HG02798 (cell line): ENCODE data around the gene PRKD1.
"Not testable (repeated sequence)": the region's sequence is repeated elsewhere in the genome, so short reads cannot be mapped to it uniquely, and the experiment has no call there.

Source experiments
- ATAC-seq: cut with Tn5 transposase; IDR thresholded peaks from one replicate; pipeline ENCODE4 v1.9.1; 2021; ENCODE audit warnings: mild to moderate bottlenecking; ENCODE audit not compliant: unreplicated experiment, poor library complexity

Gene PRKD1

DNA sequence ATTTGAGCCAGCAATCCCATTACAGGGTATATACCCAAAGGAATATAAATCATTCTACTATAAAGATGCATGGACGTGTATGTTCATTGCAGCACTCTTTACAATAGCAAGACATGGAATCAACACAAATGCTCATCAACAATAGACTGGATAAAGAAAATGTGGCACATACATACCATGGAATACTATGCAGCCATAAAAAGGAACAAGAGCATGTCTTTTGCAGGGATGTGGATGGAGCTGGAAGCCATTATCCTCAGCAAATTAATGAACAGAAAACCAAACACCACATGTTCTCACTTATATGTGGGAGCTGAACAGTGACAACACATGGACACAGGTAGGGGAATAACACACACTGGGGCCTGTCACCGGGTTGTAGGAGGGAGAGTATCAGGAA, 238.1 kb downstream of the PRKD1 start:
- ATAC-seq = not testable (repeated sequence)

DNA sequence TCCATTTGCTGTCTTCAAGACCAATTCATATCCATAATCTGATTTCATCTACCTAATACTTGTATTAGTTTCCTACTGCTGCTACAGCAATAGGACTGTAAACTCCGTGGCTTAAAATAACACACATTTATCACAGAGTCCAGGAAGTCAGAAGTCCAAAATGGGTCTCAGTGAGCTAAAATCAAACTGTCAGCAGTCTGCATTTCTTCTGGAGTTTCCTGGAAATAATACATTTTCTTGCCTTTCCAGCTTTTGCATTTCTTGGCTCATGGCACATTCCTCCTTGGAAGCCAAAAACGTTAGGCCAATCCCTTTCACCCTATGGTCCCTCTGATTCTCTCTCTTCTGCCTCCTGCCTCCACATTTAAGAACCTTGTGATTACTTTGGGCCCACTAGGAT, 239.8 kb downstream of the PRKD1 start:
- no peak for ATAC-seq

DNA sequence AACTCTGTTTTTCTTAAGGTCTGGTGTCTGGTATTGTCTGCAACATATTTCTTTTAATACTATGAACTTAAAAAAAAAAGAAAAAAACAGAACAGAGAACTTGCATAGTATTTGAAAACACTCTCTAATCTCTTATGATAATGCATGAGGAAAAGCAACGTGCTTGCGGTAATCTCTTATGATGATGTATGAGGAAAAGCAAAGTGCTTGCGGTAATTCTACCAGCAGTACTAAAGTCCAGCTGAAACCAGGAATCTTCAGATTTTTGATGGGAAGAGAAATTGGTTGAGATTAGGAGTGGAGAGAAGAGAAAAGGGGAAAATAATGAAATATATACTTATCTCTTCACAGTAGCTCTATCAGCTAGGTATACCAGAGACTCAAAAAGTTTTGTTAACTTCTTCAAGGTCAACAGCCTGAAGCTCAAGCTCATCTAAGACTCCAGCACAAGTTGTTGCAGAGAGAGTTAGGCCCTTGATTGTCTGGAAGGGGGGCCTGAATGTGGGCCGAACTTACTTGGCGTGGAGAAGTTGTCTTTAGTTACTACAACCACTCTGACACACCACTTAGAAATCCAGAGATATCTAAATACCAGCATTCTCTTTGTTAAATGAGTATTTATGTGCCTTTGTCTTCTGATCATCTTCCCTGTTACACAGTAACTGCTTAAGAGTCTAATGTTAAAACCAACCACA, 240.4 kb downstream of the PRKD1 start:
- no peak for ATAC-seq

DNA sequence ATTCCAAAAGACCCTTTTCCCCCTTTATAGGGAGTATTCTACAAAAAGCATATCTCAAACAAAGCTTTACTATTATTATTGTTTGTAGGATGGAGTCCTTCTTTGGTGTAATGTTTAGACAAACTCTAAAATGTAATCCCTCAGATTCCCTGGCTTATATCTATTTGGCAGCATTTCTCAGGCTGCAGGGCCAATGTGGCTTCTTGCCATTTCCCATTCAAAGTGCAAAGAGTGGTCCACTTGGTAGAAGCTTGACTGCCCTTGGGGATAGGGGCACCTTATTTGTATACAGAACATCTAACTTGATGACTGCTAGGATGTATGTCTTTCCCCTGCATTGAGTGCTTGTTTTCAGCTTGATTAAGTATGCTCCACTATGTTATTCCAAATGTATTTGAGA, 242.7 kb downstream of the PRKD1 start:
- no peak for ATAC-seq

DNA sequence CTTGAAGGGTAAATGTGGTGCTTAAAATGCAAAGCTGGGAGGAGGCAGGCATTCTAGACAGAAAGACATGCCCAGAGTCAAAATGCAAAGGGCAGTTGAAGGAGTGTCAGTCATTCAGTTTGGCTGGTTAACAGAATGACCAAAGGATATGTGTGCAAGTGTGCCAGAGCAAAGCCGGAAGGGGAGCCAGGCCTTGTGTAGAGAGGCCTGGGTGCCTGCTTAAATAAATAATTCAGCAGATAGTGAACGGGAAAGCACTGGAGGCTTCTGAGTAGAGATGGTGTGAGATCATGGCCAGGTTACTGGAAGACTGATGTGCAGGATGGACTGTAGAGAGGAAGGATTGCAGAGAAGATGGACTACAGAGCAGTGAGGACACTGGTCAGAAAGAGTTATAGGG, 244.9 kb downstream of the PRKD1 start:
- no peak for ATAC-seq

DNA sequence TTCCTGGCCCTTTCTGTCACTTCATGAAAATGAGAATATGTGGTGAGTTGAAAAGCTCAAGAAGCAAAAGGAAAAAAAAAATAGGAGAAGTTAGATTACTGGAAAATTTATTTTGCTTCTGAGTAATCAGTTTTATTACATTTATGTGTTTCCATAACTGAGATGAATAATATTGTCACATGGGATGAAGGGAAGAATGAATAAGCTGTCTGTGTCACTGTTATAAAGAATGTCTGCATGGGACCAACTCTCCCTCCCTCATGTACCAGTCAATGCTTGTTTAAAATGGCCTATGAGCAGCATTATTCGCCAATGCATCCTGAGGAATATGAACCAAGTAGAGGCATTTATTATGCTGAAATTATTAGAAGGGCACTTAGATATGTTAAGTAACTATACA, 246.3 kb downstream of the PRKD1 start:
- no peak for ATAC-seq

DNA sequence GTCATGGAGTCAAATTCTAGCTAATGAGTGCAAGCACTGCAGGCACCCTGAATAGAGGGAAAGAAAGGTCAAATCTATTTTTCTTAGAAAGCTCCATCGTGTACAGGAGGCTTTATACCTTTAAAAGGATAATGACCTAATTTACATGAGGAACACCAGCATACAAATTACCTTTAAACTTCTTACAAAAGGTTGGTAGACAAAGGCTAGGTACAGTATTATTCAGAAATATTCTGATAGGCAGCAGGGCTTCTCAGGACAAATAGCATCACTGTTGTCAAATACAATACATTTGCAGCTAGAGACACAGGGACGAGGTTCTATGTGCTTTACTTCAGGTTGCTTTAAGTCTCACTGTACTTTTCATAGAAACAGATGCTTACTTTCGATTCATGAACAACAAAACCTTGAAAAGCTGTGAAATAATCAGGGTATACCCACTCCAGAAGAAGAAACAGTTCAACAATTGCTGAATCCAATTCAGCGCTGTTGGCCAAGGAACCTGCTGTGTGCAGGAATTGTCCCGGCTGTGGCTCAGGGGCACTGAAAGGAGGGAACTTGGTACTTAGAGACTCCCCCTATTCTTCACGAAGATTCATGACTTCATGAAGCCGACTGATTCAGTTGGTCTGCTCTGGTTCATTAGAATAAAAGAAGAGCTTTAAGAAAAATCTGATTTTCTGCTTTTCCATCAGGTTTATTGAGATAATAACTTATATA, 252.9 kb downstream of the PRKD1 start:
- no peak for ATAC-seq

DNA sequence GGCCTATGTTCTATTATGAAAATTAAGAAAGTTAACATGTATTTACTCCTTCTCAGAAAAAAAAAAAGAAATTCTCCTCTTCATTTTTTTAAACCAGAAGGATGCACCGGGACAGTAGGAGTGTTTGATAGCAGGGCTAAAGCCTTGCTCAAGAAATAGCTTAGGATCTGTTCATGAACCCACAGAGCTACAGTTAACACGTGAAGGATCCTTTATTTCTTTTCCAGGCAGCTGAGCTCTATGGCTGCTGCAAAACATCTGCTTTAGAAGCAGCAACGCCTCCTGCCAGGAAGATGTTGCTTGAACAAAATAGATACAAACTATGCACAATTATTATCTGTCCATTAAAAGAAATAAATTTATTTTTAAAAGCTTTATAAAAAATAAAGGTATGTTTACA, 254.8 kb downstream of the PRKD1 start:
- no peak for ATAC-seq

DNA sequence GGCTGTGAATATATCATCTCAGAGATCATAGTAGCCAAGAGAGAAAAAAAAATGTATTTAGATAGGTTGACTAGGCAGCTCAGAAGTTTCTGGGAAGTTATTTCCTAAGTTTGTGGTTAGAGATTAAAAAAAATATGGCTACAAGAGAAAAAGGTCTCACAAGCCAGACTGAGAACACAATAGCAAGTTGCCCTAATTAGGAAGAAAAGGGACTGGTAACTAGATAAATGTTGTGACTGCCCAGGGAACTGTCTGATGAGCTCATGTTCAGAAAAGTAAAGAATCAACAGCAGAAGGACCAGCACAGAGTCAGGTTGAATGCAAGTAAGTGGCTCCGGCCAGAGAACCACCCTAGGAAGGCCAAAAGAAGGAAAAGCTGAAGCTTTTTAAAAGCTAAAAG, 256.6 kb downstream of the PRKD1 start:
- no peak for ATAC-seq

DNA sequence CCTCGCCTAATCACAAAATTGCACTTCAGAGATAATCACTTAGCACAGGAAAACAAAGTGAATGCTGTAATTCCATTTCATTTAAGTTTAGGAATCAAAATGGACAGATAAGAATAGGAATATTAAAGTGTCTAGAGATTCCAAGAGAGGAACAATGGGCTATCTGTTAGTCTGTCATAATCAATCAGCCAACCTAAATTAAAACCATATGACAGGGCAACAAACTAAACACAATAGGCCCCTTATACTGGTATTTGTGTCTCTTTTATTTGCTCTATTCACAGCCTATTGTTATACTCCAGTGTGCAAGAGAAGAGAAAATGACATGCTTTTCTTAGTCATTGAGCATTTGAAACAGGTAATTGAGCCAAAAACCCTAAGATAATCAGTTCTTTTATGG, 259.4 kb downstream of the PRKD1 start:
- no peak for ATAC-seq

DNA sequence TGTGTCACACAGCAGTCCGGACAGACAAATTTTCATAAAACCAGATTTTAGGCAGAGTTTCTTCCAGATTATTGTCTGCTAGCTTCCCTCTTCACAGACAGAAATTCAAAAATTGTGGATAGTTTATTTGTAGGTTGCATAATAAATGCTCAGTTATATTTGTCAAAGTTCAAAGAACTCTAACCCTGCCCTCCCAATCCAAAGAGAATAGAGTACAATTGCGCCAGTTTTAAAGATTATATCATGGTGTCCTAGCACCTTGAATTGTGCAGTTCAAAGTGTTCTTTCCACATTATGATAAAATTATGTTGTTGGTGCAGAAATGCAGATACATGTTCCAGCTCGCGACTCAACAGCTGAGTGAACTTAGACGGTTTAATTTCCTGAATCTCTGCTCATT, 263.1 kb downstream of the PRKD1 start:
- no peak for ATAC-seq

DNA sequence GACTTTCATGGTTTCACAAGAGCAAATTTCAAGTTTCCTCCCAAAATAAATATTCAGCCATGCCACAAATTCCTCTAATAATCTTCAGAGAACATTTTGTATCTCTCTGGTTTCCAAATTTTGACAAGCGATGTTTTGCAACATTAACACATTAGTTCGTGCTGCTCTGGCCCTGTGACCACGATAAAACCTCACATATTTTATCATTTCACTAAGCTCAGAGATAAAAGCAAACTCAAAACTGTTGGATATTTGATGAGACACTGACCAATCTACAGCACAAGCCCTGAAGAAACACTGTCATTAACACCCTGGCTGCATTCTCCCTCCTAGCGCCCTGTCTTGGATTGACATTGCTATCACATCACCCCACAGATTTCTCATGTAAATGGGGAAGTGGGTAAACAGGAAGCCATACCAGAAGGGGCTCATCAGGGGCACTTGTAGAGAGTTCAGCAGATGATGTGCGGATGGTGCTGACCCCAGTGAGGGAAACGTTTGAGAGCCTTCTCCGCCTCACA, 264.3 kb downstream of the PRKD1 start:
- ATAC-seq = no peak

DNA sequence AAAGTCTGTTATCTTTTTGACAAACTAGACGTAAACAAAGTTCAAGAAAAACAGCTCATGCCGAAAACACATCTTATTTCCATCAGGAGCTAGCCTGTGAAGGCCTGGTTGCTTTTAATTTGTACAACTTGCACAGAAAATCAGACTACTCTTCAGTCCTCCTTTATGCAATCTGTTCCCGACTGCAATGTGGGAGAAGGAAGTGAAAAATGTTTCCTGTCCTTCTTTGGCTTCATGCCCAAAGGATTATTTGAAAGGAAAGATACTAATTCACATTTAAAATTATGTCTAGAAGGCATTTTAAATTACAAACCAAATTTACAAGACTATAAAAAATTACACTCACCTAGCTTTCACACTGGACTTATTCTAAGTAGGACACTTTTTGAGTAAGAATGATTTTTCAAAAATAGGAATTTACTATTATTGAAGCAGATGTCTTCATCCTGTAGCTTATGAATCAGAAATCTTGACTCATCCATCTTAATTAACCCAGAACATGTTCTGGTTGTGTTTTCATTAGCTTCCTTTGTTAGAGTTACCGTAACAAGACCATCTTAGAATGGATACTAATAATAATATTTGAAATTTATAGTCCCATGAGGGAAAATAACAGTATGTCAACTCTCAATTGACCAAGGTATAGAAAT, 272.6 kb downstream of the PRKD1 start:
- no peak for ATAC-seq

DNA sequence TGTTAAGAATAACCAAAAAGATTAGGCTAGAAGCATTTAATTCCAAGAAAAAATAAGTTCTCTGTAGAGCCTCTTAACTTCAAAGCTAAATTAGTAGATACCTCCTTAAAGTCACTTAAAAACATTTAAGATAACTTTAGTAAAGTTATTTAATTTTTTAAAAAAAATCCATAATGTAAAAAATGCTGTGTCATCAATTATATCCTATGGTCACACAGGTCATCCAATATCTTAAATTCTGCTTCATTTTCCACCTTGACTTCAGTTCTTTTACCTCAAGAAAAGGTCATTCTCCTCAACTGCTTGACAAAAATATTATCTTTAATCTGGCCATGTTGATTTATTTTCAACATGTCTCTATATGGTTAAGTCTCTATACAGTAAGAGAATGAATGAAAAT, 274.3 kb downstream of the PRKD1 start:
- ATAC-seq = no peak

DNA sequence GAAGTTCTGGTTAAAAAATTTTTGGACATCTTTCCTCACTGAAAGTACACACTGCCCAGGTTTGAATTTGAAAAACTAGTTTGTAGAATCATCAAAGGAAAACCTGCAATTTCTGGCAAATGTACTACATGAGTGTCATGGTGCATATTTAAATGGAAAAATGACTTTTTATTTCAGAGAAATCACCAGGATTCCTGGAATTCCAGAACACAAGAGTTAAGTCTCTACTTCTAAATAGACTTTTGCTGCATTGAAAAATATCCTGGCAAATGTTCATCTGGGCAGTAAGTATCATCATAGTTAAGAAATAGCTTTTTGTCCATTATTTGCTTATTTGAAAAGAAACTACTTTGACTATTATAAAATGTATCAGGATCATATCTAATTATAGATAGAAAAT, 275.1 kb downstream of the PRKD1 start:
- no peak for ATAC-seq

DNA sequence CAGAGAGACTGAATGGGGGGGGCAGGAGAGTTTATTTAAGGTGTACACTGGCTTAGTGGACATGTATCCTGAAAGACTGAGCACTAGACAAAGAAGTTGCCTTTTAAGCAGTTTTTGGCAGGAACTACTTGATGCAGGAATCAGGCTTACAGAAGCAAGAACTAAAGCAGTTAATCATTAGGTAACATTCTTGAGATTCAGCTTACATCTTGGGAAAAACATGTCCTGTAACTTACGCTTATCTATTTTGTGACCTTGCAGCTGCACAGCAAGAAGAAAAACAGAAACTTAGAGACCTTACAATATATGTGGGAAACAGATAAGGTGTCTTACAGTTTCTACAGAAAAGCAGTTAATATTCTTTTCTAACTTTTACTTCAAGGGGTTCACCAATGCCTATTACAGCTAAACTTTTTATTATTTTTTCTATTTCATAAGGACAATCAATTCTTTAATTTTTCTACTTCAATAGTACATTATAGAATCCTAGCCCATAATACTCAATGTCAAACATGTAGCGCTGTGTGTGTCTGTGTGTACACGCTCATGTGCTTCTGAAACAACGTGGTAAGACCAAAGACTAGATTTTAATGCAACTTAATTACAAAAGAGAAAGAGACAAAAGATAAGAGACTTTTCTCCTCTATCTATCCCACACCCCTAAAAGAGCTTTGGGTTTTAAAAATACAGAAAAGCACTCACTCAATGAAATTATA, 276.9 kb downstream of the PRKD1 start:
- no peak for ATAC-seq

DNA sequence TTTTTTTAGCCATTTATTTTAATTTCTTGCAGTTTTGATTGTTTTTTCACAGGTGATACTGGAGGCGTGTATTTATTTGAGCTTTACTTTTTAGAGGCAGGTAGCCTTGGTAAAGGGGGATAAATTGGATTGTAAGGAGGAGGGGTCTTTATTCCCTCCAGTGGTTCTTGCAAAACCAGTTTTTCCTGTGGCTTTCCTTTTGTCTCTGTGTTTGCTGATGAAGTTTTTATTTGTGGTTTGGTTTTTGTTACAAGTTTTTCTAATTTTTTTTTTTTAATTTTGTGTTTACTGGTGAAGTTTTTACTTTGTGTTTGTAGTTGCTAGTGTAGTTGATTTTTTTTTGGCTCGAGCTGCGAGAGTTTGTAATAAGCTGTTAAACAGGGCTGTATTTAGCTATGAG, 278.5 kb downstream of the PRKD1 start:
- ATAC-seq = no peak

DNA sequence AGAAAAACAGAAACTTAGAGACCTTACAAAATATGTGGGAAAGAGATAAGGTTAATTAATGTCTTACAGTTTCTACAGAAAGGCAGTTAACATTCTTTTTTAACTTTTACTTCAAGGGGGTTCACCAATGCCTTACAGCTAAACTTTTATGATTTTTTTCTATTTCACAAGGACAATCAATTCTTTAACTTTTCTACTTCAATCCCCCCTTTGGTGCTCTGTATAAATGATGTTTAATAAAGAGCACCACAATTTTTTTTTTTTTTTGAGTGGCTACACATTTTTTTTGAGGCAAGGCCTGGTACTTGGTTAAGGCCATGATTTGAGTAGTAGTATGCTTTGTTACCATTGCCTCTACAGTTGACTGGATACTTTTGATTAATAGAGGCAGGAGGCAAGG, 279.6 kb downstream of the PRKD1 start:
- ATAC-seq = no peak

DNA sequence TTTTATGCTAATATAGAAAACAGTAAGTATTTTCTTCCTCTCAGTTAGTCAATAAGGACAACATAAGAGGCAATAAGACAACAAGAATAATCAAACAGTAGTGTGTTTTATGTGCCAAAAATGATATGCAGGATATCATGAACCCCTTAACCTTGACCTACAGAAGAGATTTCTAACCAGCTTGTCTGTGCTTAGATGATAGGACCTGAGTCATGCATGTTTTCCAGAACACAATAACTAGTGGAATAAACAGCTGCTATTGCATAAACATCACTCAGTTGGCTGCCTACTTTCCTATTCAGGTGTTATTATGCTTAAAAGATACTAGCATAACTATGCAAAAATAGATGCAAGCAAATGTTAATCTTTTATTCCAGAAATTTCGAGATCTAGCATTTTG, 282.5 kb downstream of the PRKD1 start:
- no peak for ATAC-seq

DNA sequence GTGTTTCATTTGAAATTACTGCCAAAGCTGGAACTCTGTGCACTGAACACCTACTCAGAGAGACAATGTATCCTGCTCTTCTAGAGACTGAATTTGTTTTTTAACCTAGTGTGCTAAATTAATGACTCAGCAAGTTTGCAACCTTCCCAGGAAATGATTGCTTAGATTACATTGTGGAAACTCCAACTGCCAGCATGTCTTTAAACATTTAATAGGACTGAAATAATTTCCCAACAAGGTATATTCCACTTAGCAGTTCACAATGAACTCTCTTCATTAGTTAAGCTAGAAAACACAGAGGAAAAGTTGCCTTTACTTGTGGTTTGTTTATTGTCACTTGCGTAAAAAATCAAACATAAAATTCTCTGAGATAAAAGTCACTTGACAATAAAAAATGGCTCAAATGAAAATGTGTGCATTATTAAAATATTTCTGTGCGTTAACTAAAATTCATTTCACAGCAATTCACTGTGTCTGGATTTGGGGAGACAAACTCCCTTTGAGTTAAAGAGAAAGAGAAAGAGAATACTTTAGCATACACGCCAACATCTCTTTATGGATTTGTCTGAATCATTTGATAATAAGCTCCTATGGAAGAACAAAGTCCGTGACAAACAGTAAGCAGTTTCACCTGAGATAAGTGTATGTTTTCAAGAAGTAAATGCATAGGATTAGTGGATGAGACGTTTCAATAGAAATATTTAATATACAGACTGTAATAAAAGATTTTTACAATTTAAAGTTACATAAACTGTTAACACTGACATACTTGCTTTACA, 284.0 kb downstream of the PRKD1 start:
- no peak for ATAC-seq
